DND-41 (cell line): Measurements from ENCODE around the gene HMCN1.

Experiments
- ATAC-seq: fragments of 200-7000 bp; cut with Tn5 transposase; 3 replicates; pipeline ENCODE4 v1.9.1; 2021; ENCODE audit warnings: low read depth; ENCODE audit not compliant: insufficient read depth
- DNase-seq: peaks from one replicate; pipeline ENCODE4 v3.0.0-alpha.2; 2020
- H2AFZ ChIP-seq: 2 replicates; pipeline ENCODE4 v1.6.0; 2012; ENCODE audit warnings: low read depth, low read length
- H3K27ac ChIP-seq: 2 replicates; pipeline ENCODE4 v1.5.1; 2012; ENCODE audit warnings: low read length, inconsistent platforms
- H3K27me3 ChIP-seq: fragments of 200-600 bp; sonication (generic); 2 replicates; pipeline ENCODE4 v1.6.0; 2012; ENCODE audit warnings: low read length, mild to moderate bottlenecking, inconsistent platforms; ENCODE audit not compliant: insufficient read depth, poor library complexity
- H3K36me3 ChIP-seq: 2 replicates; pipeline ENCODE4 v1.5.1; 2012; ENCODE audit warnings: low read length, inconsistent platforms; ENCODE audit not compliant: insufficient read depth
- H3K4me1 ChIP-seq: 2 replicates; pipeline ENCODE4 v1.5.1; 2012; ENCODE audit warnings: mild to moderate bottlenecking, low read length; ENCODE audit not compliant: insufficient read depth
- H3K4me2 ChIP-seq: 2 replicates; pipeline ENCODE4 v1.6.0; 2012; ENCODE audit warnings: mild to moderate bottlenecking, moderate library complexity, low read length, inconsistent platforms; ENCODE audit not compliant: insufficient read depth
- H3K4me3 ChIP-seq, 2 experiments: fragments of 200-600 bp in 1 of 2; shearing (Covaris generic) in 1 of 2; 2 replicates each; pipeline ENCODE4 v1.5.1; 2012 to 2016; ENCODE audit warnings: inconsistent platforms in 2 of 2, low read length in 2 of 2, mild to moderate bottlenecking in 2 of 2, low read depth in 1 of 2, moderate library complexity in 1 of 2
- H3K79me2 ChIP-seq: 2 replicates; pipeline ENCODE4 v1.6.0; 2012; ENCODE audit warnings: low read length, inconsistent platforms; ENCODE audit not compliant: insufficient read depth
- H3K9ac ChIP-seq: 2 replicates; pipeline ENCODE4 v1.6.0; 2012; ENCODE audit warnings: low read depth, mild to moderate bottlenecking, inconsistent platforms, low read length, moderate library complexity
- H3K9me3 ChIP-seq: 2 replicates; pipeline ENCODE4 v1.5.1; 2012; ENCODE audit warnings: low read length, moderate library complexity, mild to moderate bottlenecking, inconsistent platforms; ENCODE audit not compliant: insufficient read depth, severe bottlenecking
- H4K20me1 ChIP-seq: 2 replicates; pipeline ENCODE4 v1.6.0; 2012; ENCODE audit warnings: low read length; ENCODE audit not compliant: insufficient read depth
- EZH2 ChIP-seq: IDR thresholded peaks from 3 replicates; pipeline ENCODE4 v1.6.1; 2012; ENCODE audit warnings: borderline replicate concordance, low read depth, mild to moderate bottlenecking, moderate library complexity, low read length, inconsistent platforms; ENCODE audit not compliant: severe bottlenecking
- TF ChIP-seq, protein P1 (sequence below): IDR thresholded peaks from 2 replicates; pipeline ENCODE4 v1.5.1; 2012; ENCODE audit warnings: borderline replicate concordance, low read length, moderate library complexity, mild to moderate bottlenecking; ENCODE audit not compliant: poor library complexity, severe bottlenecking; ENCODE audit errors: extremely low read depth

Gene HMCN1

DNA sequence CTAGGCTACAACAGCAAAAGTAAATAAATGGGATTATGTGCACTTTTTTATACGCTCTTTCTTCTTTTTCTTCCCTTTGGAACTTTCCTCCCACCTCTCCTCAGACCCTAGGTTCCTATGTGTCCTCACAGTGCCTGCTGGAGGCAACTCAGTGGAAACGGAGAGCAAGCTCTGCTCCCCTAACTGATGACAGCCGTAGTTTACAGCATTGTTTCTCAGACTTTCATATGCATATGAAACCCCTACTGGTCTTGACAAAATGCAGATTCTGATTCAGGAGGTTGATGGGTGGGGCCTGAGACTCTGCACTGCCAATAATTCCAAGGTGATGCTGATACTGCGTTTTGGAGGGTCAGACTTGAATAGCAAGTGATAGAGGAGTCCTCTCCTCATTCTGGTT lies 34.3 kb upstream of the HMCN1 start:
- H3K36me3 ChIP-seq: no peaks in the 10 kb centered on the region
- peaks cover 3% of the 10 kb centered on the region for H3K27me3 ChIP-seq
- no peaks in the 10 kb centered on the region for H3K79me2 ChIP-seq
- no peak overlapping the region for H3K4me3 ChIP-seq
- TF ChIP-seq, protein P1, sequence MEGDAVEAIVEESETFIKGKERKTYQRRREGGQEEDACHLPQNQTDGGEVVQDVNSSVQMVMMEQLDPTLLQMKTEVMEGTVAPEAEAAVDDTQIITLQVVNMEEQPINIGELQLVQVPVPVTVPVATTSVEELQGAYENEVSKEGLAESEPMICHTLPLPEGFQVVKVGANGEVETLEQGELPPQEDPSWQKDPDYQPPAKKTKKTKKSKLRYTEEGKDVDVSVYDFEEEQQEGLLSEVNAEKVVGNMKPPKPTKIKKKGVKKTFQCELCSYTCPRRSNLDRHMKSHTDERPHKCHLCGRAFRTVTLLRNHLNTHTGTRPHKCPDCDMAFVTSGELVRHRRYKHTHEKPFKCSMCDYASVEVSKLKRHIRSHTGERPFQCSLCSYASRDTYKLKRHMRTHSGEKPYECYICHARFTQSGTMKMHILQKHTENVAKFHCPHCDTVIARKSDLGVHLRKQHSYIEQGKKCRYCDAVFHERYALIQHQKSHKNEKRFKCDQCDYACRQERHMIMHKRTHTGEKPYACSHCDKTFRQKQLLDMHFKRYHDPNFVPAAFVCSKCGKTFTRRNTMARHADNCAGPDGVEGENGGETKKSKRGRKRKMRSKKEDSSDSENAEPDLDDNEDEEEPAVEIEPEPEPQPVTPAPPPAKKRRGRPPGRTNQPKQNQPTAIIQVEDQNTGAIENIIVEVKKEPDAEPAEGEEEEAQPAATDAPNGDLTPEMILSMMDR: no peak
- TF ChIP-seq EZH2: no peak
- H4K20me1 ChIP-seq: no peaks in the 10 kb centered on the region
- H3K4me2 ChIP-seq: no peak overlapping the region
- H3K9ac ChIP-seq: no peak overlapping the region
- H3K27ac ChIP-seq: no peak overlapping the region
- no peak for ATAC-seq
- H3K4me1 ChIP-seq: no peaks in the 10 kb centered on the region
- H3K9me3 ChIP-seq: no peaks in the 10 kb centered on the region
- no peak overlapping the region for H2AFZ ChIP-seq
- no peak for DNase-seq

DNA sequence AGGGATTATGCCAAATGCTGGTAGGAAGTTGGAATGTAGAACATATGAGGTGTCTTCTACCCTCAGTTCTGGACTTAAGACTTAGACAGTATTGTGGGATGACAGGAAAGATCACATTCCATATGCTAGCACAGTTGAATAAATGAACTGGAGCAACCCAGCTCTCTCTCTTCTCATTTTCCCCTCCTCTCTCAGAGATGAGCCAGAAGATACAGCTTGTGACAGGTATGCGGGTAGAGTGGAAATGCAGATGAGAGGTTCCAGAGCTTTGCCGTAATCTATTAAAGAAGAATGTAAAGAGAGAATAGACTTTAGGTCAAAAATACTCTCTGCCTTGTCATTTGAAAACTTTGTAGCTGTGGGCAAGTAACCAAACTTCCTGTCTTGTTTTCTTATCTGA lies 32.5 kb upstream of the HMCN1 start:
- H3K36me3 ChIP-seq: no peaks in the 10 kb centered on the region
- H3K4me2 ChIP-seq: no peak overlapping the region
- no peaks in the 10 kb centered on the region for H3K79me2 ChIP-seq
- ATAC-seq: no peak
- H4K20me1 ChIP-seq: no peaks in the 10 kb centered on the region
- no peak overlapping the region for H3K27ac ChIP-seq
- H2AFZ ChIP-seq: no peak overlapping the region
- no peak overlapping the region for H3K9ac ChIP-seq
- H3K4me3 ChIP-seq: no peak overlapping the region
- peaks cover under 1% of the 10 kb centered on the region for H3K27me3 ChIP-seq
- H3K4me1 ChIP-seq: no peaks in the 10 kb centered on the region
- no peak for DNase-seq
- no peaks in the 10 kb centered on the region for H3K9me3 ChIP-seq
- TF ChIP-seq, protein P1: no peak
- TF ChIP-seq EZH2: no peak

DNA sequence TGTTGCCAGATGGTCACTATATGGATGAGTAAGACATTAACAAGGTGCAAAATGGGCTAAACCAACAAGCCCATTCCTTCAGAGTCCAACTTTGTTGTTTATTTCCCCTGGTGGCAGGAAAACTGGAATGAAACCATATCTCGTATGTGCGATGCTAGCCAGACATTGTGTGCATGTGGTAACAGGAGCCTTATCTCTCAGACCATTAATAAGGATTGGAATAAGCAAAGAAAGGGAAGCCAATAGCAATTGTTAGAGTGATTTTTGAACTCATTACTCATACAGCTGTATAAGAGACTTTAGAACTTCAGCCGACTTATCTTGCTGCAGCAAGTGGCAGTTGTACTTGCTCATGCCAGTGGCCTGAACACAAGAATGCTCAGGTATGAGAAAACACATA lies 30.0 kb upstream of the HMCN1 start:
- ATAC-seq (no peak), DNase-seq (no peak)
- Histone ChIP-seq H4K20me1 (no peaks in the 10 kb centered on the region), H3K27ac (no peak overlapping the region), H3K4me3 (no peak overlapping the region), H3K79me2 (no peaks in the 10 kb centered on the region), H3K9me3 (no peaks in the 10 kb centered on the region), H3K4me1 (no peaks in the 10 kb centered on the region), H3K9ac (no peak overlapping the region), H3K36me3 (no peaks in the 10 kb centered on the region), H2AFZ (no peak overlapping the region), H3K27me3 (no peaks in the 10 kb centered on the region), H3K4me2 (no peak overlapping the region)
- TF ChIP-seq, protein P1: no peak
- no peak for TF ChIP-seq EZH2

DNA sequence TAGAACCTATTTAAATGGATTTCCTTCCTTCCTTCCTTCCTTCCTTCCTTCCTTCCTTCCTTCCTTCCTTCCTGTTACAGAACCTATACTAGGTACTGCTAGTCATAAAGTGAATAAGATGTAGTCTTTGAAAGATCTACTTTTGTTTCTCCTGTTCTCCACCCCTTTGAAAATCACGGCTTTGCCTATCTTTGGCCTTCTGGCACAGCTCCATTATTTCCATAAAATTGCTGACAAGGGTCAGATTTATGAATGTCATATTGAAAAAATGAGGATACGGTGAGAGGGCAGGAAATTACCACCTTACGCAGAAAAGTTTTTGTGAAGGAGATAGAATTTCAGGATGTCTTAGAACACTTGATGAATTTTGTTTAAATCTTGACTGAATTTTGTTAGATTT lies 18.1 kb upstream of the HMCN1 start:
- H2AFZ ChIP-seq: no peak overlapping the region
- H3K4me1 ChIP-seq: no peaks in the 10 kb centered on the region
- no peak overlapping the region for H3K9ac ChIP-seq
- no peak overlapping the region for H3K27ac ChIP-seq
- H3K4me3 ChIP-seq: no peak overlapping the region
- no peak for DNase-seq
- no peaks in the 10 kb centered on the region for H4K20me1 ChIP-seq
- TF ChIP-seq, protein P1: no peak
- TF ChIP-seq EZH2: no peak
- no peaks in the 10 kb centered on the region for H3K79me2 ChIP-seq
- no peak overlapping the region for H3K4me2 ChIP-seq
- no peaks in the 10 kb centered on the region for H3K9me3 ChIP-seq
- no peaks in the 10 kb centered on the region for H3K36me3 ChIP-seq
- ATAC-seq: no peak
- no peaks in the 10 kb centered on the region for H3K27me3 ChIP-seq
